ENCODE measurements around the gene TTC9C.
"Not testable (repeated sequence)": the region's sequence is repeated elsewhere in the genome, so short reads cannot be mapped to it uniquely, and the experiment has no call there.

Gene TTC9C

GRCh38 chr11:62752177-62752785 lies 24.0 kb downstream of the TTC9C start:
- DNase-seq (ENCODE audit: low spot score), result no peak

GRCh38 chr11:62752994-62753735 lies 24.9 kb downstream of the TTC9C start:
- DNase-seq (ENCODE audit: low spot score), result no peak

GRCh38 chr11:62753736-62754603 lies 25.7 kb downstream of the TTC9C start, which contains the start of gene ZBTB3:
TSS of gene ZBTB3 (minus strand) at chr11:62754160. CDS start at chr11:62753664, 496 bp downstream.
- DNase-seq (ENCODE audit: low spot score), result peak; percentile 100

DNA sequence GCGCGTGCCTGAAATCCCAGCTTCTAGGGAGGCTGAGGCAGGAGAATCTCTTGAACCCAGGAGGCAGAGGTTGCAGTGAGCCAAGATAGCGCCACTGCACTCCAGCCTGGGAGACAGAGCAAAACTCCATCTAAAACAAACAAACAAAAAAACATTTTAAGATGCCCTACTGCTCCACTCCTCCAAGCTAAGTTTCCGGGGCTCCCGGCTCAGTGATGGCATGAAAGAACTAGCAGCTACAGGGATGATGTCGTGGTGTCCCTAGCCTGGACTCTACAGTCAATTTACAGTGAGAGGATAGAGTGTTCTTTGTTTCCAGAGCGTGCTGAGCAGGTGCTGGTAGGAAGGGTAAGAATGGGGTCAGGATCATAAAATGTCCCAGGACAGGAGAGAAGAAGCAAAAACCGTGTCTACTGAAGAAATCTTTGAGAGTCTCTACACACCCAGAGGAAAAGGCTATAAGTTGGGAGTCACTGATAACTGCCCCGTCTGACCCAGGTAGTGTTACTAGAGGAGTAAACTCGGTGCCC lies 26.9 kb downstream of the TTC9C start:
- no peak for DNase-seq (ENCODE audit: low spot score)

DNA sequence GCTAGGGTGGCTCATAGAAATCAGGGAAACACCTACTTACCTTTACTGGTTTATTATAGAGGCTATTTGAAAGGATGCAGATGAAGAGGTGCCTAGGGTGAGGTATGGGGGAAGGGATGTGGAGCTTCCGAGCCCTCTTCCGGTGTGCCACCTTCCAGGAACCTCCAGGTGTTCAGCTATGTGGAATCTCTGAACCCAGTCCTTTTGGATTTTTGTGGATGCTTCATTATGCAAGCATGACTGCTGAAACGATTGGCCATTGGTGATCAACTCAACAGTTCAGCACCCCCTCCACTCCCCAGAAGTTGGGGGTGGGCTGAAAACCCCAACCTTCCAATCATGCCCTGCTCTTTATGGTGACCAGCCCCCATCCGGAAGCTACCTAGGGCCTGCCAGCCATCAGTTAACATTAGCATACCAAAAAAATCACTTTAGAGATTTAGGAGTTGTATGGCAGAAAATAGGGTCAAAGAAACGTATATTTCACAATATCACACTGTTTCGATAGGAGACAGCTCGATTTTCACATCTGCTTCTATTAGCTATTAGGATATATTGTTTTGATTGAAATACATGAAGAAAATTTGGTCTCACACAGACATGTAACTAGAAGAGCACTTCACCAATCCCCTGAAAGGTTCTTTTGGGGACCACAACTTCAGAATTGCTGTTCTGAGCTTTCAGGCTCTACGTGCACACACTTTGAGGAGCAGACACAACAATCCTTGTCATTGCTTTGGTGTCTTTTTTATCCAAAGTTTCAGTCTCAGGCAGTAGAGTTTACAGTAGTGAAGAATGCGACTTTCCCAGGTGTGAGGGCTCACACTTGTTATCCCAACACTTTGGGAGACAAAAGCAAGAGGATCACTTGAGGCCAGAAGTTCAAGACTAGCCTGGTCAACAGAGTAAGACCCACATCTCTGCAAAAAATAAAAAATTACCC lies 29.8 kb downstream of the TTC9C start:
- no peak for DNase-seq (ENCODE audit: low spot score)

GRCh38 chr11:62760867-62761227 lies 32.6 kb downstream of the TTC9C start:
- DNase-seq (ENCODE audit: low spot score), result not testable (repeated sequence)

DNA sequence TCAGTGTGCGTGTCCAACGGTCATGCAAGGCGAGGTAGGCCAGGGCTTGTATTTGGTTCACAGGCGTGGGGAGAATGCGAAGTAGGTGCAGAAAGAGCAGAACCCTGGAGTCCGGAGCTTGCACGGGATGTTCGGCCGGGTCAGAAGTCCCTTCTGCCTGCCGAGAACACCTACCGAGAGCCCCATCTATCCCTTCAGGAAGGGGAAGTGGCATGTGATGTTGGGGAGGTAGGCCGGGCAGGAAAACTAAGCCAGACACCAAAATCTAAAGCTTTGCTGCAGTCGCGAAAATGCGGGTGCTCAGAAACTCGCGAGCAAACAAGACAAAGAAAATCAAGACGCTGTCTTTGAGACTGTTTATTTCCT lies 42.5 kb downstream of the TTC9C start:
- DNase-seq (ENCODE audit: low spot score), result no peak

GRCh38 chr11:62771144-62772021 lies 43.1 kb downstream of the TTC9C start, which contains the start of gene TAF6L:
TSS of gene TAF6L (plus strand) at chr11:62771396. CDS start at chr11:62775784, 4,388 bp downstream.
- DNase-seq (ENCODE audit: low spot score), result peak; percentile 98

DNA sequence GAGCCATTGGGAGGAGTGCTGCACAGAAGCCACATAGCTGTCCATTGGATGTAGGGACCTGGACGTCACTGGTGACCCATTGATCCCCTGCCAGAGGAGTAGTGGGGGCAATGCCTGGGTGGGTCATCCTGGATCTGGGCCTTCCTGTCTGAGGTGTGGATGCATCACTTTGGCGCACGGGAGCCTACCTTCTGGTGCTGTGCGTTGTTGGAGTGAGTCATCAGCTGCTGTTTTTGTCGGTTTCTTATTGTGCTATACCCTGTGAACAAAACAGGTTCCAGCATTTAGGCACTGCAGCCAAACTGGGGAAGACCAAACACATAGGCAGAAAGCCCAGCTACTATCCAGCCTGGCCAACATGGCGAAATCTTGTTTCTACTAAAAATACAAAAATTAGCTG lies 46.1 kb downstream of the TTC9C start:
- DNase-seq (ENCODE audit: low spot score), result no peak

GRCh38 chr11:62775646-62776045 lies 47.4 kb downstream of the TTC9C start:
- DNase-seq (ENCODE audit: low spot score), result no peak

DNA sequence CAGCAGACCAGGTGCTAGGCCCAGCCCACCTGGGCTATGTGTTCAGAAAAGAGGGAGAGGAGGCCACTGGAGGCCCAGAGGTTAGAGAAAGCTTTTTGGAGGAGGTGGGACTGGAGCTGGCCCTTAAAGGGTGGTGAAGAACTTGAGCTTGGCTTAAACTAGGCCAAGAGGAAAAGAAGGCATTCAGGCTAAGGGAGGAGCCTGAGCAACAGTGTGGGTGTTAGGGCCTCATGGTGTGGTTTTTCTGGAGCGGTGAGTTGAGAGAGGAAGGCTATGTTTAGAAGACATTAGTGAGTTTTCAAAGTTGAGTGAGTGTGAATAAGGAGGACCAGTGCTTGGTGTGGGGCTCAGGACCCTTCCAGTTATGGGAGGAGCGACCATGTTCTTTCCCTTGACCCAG lies 49.1 kb downstream of the TTC9C start:
- DNase-seq (ENCODE audit: low spot score), result no peak

DNA sequence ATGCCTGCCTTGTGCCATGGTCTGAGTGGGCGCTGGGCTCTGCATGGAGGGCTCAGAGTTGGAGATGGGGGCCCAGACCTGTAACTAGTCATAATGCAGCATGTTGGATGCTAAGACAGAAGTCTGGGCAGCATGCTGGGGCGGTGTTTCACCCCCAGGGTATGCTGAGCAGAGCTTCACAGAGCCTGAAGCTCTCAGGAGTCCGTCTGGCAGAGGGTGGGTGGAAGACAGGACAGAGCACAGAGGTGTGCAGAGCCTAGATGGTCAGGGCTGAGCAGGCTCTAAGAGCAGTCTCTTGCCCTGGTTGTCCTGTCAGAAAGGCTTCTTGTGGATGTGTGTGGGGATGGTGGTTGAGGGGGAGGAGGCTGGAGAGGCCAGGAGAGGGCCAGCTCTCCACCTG lies 50.2 kb downstream of the TTC9C start:
- no peak for DNase-seq (ENCODE audit: low spot score)

- DNase-seq (ENCODE audit: low spot score), result no peak
These were observed 54.5 kb downstream of the TTC9C start for GRCh38 chr11:62782753-62783152.

DNA sequence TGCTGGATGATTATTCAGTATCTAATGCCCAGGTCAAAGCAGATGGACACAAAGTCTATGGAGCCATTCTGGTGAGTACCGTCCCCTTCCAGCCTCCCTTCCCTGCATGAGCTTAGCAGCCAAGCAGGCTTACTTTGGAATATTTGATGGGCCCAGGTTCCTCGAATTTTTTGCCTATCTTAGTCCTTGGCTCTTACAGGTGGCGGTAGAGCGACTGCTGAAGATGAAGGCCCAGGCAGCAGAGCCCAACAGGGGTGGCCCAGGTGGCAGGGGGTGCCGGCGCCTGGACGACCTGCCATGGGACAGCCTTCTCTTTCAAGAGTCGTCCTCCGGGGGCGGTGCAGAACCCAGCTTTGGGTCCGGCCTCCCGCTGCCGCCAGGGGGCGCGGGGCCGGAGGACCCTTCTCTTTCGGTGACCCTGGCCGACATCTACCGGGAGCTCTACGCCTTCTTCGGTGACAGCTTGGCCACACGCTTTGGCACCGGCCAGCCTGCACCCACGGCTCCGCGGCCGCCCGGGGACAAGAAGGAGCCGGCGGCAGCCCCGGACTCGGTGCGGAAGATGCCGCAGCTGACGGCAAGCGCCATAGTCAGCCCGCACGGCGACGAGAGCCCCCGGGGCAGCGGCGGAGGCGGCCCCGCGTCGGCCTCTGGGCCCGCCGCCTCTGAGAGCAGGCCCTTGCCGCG lies 58.2 kb downstream of the TTC9C start:
- DNase-seq (ENCODE audit: low spot score), result peak; percentile 81

DNA sequence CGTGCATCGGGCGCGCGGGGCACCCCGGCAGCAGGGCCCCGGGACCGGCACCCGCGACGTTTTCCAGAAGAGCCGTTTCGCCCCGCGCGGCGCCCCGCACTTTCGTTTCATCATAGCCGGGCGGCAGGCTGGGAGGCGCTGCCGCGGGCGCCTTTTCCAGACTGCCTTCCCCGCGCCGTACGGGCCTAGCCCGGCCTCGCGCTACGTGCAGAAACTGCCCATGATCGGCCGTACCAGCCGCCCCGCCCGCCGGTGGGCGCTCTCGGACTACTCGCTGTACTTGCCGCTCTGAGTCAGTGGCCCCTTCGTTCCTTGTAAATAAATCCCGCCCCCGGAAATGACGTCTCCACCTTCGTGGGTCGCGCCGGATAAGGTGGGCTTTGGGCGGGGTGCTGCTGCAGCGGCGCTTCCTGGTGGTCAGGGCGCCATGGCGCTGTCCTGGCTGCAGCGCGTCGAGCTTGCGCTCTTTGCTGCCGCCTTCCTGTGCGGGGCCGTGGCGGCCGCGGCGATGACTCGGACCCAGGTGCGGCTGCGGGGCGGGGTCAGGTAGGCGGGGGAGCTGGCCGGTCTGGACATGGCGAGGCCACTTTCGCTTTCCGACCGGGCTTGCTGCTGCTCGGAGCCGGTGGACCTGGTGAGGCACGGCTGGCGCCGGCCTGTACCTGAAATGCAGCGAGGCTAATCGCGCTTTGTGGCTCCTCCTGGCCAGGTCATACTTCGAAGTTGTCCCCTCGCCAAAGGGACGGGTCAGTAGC lies 58.9 kb downstream of the TTC9C start, which contains the start of gene TMEM179B:
TSS of gene TMEM179B (plus strand) at position 398 of the 755 bp plus-strand sequence. CDS start at position 428, 30 bp downstream.
- DNase-seq (ENCODE audit: low spot score), result peak; percentile 97

All from kidney capillary endothelial cell (primary cell).